K562 (cell line): ENCODE results near the gene RIOK3. TPM values are rescaled to one million over a fixed set of nuclear protein-coding genes. Genes with fewer than 3 reads are reported as not detected.

ENCODE experiments used
- ARID3B ChIP-seq: fragments of 250-450 bp; sonication (Bioruptor Pico); IDR thresholded peaks from 2 replicates; pipeline ENCODE4 v1.4.0; 2020; ENCODE audit warnings: borderline replicate concordance
- CBFA2T2 ChIP-seq: fragments of 450-650 bp; conservative IDR thresholded peaks from 2 replicates; pipeline ENCODE4 v1.6.1; 2017; ENCODE audit warnings: mild to moderate bottlenecking
- CREB1 ChIP-seq, 2 experiments: sonication (generic) in 1 of 2; formaldehyde crosslinking in 1 of 2; IDR thresholded peaks; 2 replicates each; pipeline versions ENCODE4 v1.6.1 to v1.8.0; 2012 to 2022; ENCODE audit warnings: inconsistent platforms in 1 of 2, mild to moderate bottlenecking in 1 of 2, missing genetic modification reagents in 1 of 2, moderate library complexity in 1 of 2
- FUS ChIP-seq: fragments of 200-400 bp; formaldehyde crosslinking; optimal IDR thresholded peaks from 2 replicates; pipeline ENCODE3; 2017; ENCODE audit warnings: low read depth, low read length
- HDAC3 ChIP-seq: fragments of 450-650 bp; IDR thresholded peaks from 2 replicates; pipeline ENCODE4 v1.6.1; 2018; ENCODE audit warnings: borderline replicate concordance, mild to moderate bottlenecking, moderate library complexity; ENCODE audit not compliant: partially characterized antibody
- HDAC8 ChIP-seq: fragments of 450-650 bp; IDR thresholded peaks from 2 replicates; pipeline ENCODE4 v1.6.1; 2016; ENCODE audit warnings: mild to moderate bottlenecking, missing genetic modification characterization, moderate library complexity, missing compliant biosample characterization
- POLR2G ChIP-seq: fragments of 200-400 bp; formaldehyde crosslinking; IDR thresholded peaks from 2 replicates; pipeline ENCODE4 v1.6.1; 2017; ENCODE audit warnings: low read depth, mild to moderate bottlenecking, antibody characterized with exemption, low read length, moderate library complexity
- RBFOX2 ChIP-seq: fragments of 200-400 bp; formaldehyde crosslinking; IDR thresholded peaks from 2 replicates; pipeline ENCODE4 v1.6.1; 2017; ENCODE audit warnings: low read depth, mild to moderate bottlenecking, low read length, moderate library complexity
- RERE ChIP-seq: sonication (generic); formaldehyde crosslinking; IDR thresholded peaks from 2 replicates; pipeline ENCODE4 v1.8.0; 2023; ENCODE audit warnings: missing genetic modification reagents, mild to moderate bottlenecking, borderline replicate concordance
- ZC3H8 ChIP-seq: fragments of 450-650 bp; IDR thresholded peaks from 2 replicates; pipeline ENCODE4 v1.6.1; 2017
- ZNF280B ChIP-seq: fragments of 250-450 bp; sonication (Bioruptor Pico); IDR thresholded peaks from 2 replicates; pipeline ENCODE4 v1.5.1; 2021; ENCODE audit warnings: mild to moderate bottlenecking
- polyA plus RNA-seq, 8 experiments: library from polyadenylated mRNA; depleted of rRNA in 4 of 8; stranded (reverse) in 5 of 8; unstranded in 3 of 8; fragments of >200 nt; fragmentation: Nextera tagmentation in 2 of 8; fragmentation: Illumina TruSeq in 1 of 8; extraction: Ambion mirVana in 2 of 8; extraction: Trizol in 1 of 8; gene quantifications; 2 replicates each; pipeline versions ENCODE4 v1.2.1 to v1.2.3, GENCODE V29; 2011 to 2014; ENCODE audit warnings: inconsistent platforms in 1 of 8, missing spikeins in 1 of 8
- total RNA-seq, 7 experiments: library from RNA; depleted of rRNA in 6 of 7; stranded (reverse); fragments of >200 nt in 6 of 7; fragmentation: Illumina TruSeq in 2 of 7; extraction: Trizol in 2 of 7; gene quantifications; 2 replicates each; pipeline versions ENCODE4 v1.2.1 to v1.2.3, GENCODE V29; 2011 to 2021; ENCODE audit warnings: low replicate concordance in 1 of 7

The RIOK3 gene
- total and polyA plus RNA-seq, 9 of the 15 experiments (the other 6 are each of a cell fraction or from before 2014, with no cell fraction given): 21.4 to 89.5 (median 62.9) TPM

- no peak for TF ChIP-seq RERE
- peak; percentile 50 for TF ChIP-seq CBFA2T2
- no peak for TF ChIP-seq POLR2G
- TF ChIP-seq ARID3B (CRISPR knock-in tag): no peak
- no peak for TF ChIP-seq ZC3H8
- no peak for TF ChIP-seq HDAC3
- TF ChIP-seq ZNF280B (CRISPR knock-in tag): no peak
- no peak for TF ChIP-seq HDAC8
- TF ChIP-seq CREB1 (IDR thresholded peaks at IDR 0.05): no peak
- TF ChIP-seq CREB1 (CRISPR knock-in tag; IDR thresholded peaks at IDR 0.05): no peak
- TF ChIP-seq FUS: no peak
- TF ChIP-seq RBFOX2: peak; percentile 31; the same call in 1 of the 2 replicates
Measured at GRCh38 chr18:23487738-23488570, 34.9 kb downstream of the RIOK3 start (continued).
